CD14-positive monocyte (primary cell): ENCODE measurements around the gene WWOX. TPM values are rescaled to one million over a fixed set of nuclear protein-coding genes. Genes with fewer than 3 reads are reported as not detected.

ENCODE experiments used
- DNase-seq, 3 donors: peaks; one replicate each; pipeline ENCODE4 v3.0.0-alpha.2; 2011 to 2022
- H2AFZ ChIP-seq: 2 replicates; pipeline ENCODE4 v1.6.0; 2012; ENCODE audit warnings: mild to moderate bottlenecking, low read depth, low read length, inconsistent platforms; ENCODE audit not compliant: insufficient read depth, poor library complexity, severe bottlenecking
- H3K27ac ChIP-seq, 2 donors: 1 replicate in 1 of 2; 2 replicates in 1 of 2; pipeline ENCODE4 v1.5.1; 2012 to 2013; ENCODE audit warnings: low read length in 2 of 2, control low read depth in 1 of 2, inconsistent platforms in 1 of 2, low read depth in 1 of 2, mild to moderate bottlenecking in 1 of 2
- H3K27me3 ChIP-seq, 2 donors: one replicate each; pipeline versions ENCODE4 v1.6.0 to v1.6.1; 2011 to 2013; ENCODE audit warnings: low read length in 2 of 2; ENCODE audit not compliant: control insufficient read depth in 2 of 2, insufficient read depth in 2 of 2
- H3K36me3 ChIP-seq, 2 donors: replicated peaks in 1 of 2; 1 replicate in 1 of 2; 2 replicates in 1 of 2; pipeline versions ENCODE4 v1.5.1 to v1.6.1; 2012 to 2013; ENCODE audit warnings: low read length in 2 of 2, control low read depth in 1 of 2, inconsistent platforms in 1 of 2, mild to moderate bottlenecking in 1 of 2; ENCODE audit not compliant: insufficient read depth in 2 of 2, control insufficient read depth in 1 of 2
- H3K4me1 ChIP-seq, 2 donors: 1 replicate in 1 of 2; 2 replicates in 1 of 2; pipeline versions ENCODE4 v1.5.1 to v1.6.1; 2012 to 2013; ENCODE audit warnings: low read length in 2 of 2, control low read depth in 1 of 2, inconsistent platforms in 1 of 2, mild to moderate bottlenecking in 1 of 2, moderate library complexity in 1 of 2; ENCODE audit not compliant: insufficient read depth in 2 of 2, control insufficient read depth in 1 of 2
- H3K4me2 ChIP-seq: replicated peaks from 2 replicates; pipeline ENCODE3; 2012; ENCODE audit warnings: low read length, moderate library complexity, mild to moderate bottlenecking; ENCODE audit not compliant: poor library complexity, severe bottlenecking; ENCODE audit errors: extremely low read depth
- H3K4me3 ChIP-seq, 3 experiments: fragments of 200-600 bp in 1 of 3; sonication (generic) in 1 of 3; replicated peaks in 1 of 3; 1 replicate in 2 of 3; 2 replicates in 1 of 3; pipeline ENCODE4 v1.5.1; 2011 to 2013; ENCODE audit warnings: low read length in 3 of 3, mild to moderate bottlenecking in 3 of 3, control low read depth in 2 of 3, low read depth in 2 of 3, inconsistent platforms in 1 of 3, moderate library complexity in 1 of 3
- H3K79me2 ChIP-seq: 2 replicates; pipeline ENCODE4 v1.6.0; 2012; ENCODE audit warnings: mild to moderate bottlenecking, control low read depth, inconsistent platforms, low read length, moderate library complexity; ENCODE audit not compliant: insufficient read depth
- H3K9ac ChIP-seq: 2 replicates; pipeline ENCODE4 v1.6.0; 2017; ENCODE audit warnings: low read length, mild to moderate bottlenecking; ENCODE audit not compliant: insufficient read depth, poor library complexity, severe bottlenecking
- H3K9me3 ChIP-seq, 2 donors: replicated peaks in 1 of 2; 1 replicate in 1 of 2; 2 replicates in 1 of 2; pipeline versions ENCODE4 v1.5.1 to v1.6.1; 2012 to 2013; ENCODE audit warnings: low read length in 2 of 2, control low read depth in 1 of 2; ENCODE audit not compliant: control insufficient read depth in 1 of 2, insufficient read depth in 1 of 2
- H4K20me1 ChIP-seq: 2 replicates; pipeline ENCODE4 v1.6.0; 2012; ENCODE audit warnings: mild to moderate bottlenecking, low read length, control low read depth, moderate library complexity; ENCODE audit not compliant: insufficient read depth
- H3K27ac Mint-ChIP-seq, 7 donors: one replicate each; pipeline ENCODE4 v1.8.0; 2020; ENCODE audit warnings: mild to moderate bottlenecking in 7 of 7, mixed read lengths in 7 of 7, moderate library complexity in 6 of 7, inconsistent platforms in 2 of 7
- H3K27me3 Mint-ChIP-seq, 3 donors: one replicate each; pipeline ENCODE4 v1.8.0; 2021 to 2022; ENCODE audit warnings: low read depth in 3 of 3, mild to moderate bottlenecking in 3 of 3, mixed read lengths in 3 of 3, moderate library complexity in 3 of 3, inconsistent platforms in 1 of 3
- H3K36me3 Mint-ChIP-seq, 2 donors: one replicate each; pipeline ENCODE4 v1.8.0; 2020; ENCODE audit warnings: mixed read lengths in 2 of 2, inconsistent platforms in 1 of 2, mild to moderate bottlenecking in 1 of 2
- H3K4me1 Mint-ChIP-seq: one replicate; pipeline ENCODE4 v1.8.0; 2020; ENCODE audit warnings: mild to moderate bottlenecking, mixed read lengths
- H3K4me3 Mint-ChIP-seq, 2 donors: one replicate each; pipeline ENCODE4 v1.8.0; 2020; ENCODE audit warnings: mild to moderate bottlenecking in 2 of 2, mixed read lengths in 2 of 2, moderate library complexity in 1 of 2
- H3K9me3 Mint-ChIP-seq, 7 donors: one replicate each; pipeline ENCODE4 v1.8.0; 2020 to 2022; ENCODE audit warnings: mixed read lengths in 7 of 7, mild to moderate bottlenecking in 6 of 7, moderate library complexity in 6 of 7, inconsistent platforms in 2 of 7
- WGBS: methylation state at CpG from one replicate; pipeline ENCODE4 v1.1.5; 2013; ENCODE audit warnings: missing lambda C conversion rate; ENCODE audit not compliant: insufficient coverage; 5-methylcytosine and 5-hydroxymethylcytosine counted together
- intact Hi-C, 2 donors: fragments of 100-400 bp; cut with micrococcal nuclease; formaldehyde crosslinking; loops; one replicate each; pipeline versions ENCODE4 v1.15.0 to v1.15.1; 2023
- polyA plus RNA-seq, 3 donors: library from polyadenylated mRNA; depleted of rRNA in 1 of 3; unstranded in 2 of 3; stranded (reverse) in 1 of 3; fragments of 300-500 nt in 2 of 3; fragments of >200 nt in 1 of 3; fragmentation: Illumina TruSeq in 2 of 3; gene quantifications; 1 replicate in 2 of 3; 2 replicates in 1 of 3; pipeline ENCODE4 v1.2.3, GENCODE V29; 2012 to 2021
- TF ChIP-seq, protein P1 (sequence below): fragments of 200-600 bp; IDR thresholded peaks from one replicate; pipeline ENCODE4 v1.8.0; 2022; ENCODE audit warnings: antibody characterized with exemption, mild to moderate bottlenecking

WWOX gene
- polyA plus RNA-seq, 3 donors: 4.0 to 7.0 (median 6.3) TPM

DNA sequence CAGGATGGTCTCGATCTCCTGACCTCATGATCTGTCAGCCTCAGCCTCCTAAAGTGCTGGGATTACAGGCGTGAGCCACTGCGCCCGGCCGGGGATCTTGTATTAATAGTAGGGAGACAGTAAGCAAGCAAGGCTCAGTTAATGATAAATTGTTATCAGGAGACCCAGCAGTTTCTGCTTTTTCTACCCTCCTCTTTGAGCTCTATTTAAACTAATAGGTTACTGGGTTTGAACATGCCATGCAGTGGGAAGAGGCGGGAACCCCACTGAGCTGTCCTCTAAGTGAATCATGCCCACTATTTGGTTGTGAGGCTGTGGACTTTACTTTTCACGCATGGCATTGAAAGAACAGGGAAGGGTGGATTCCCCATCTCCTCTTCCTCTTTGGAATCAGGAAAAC is 223.9 kb downstream of the WWOX start:
- no peak overlapping the region for H3K4me3 Mint-ChIP-seq

DNA sequence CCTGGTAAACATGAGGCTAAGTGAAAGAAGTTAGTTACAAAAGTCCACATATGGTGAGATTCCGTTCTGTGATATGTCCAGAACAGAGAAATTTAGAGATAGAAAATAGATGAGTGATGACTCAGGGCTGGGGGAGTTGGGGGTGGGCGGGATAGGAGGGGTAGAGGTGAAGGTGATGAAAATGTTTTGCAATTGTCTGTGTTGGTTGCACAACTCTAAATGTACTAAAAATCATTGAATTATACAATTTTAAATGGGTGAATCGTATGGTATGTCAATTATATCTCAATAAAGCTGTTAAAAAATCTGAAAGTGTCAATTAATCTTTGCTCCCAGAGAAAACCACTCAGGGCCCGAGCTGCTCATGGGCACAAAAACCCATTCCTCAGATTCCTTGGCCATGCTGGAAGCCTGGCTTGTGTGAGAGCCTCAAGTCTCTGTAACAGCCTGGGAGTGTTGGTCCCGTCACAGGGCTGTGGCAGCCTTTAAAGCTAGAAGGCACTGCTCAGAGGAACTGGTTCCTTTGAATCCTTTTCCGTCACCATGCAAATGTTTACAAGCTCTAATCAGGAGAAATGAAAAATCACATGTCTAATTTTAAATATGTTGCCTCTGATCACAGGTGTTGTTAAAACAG is 225.3 kb downstream of the WWOX start:
- Mint-ChIP-seq H3K4me1 (no peaks in the 10 kb centered on the region), H3K27ac (no peak overlapping the region)

More for the DNA sequence above, 223.9 kb downstream of the WWOX start:
- no peak overlapping the region for H3K9ac ChIP-seq
- no peaks in the 10 kb centered on the region for H3K9me3 ChIP-seq
- Mint-ChIP-seq H3K27ac (no peak overlapping the region), H3K27me3 (no peaks in the 10 kb centered on the region), H3K36me3 (no peaks in the 10 kb centered on the region), H3K9me3 (peaks cover 0 to 2% (median 0%) of the 10 kb centered on the region in 7 donors), H3K4me1 (no peaks in the 10 kb centered on the region)
- H3K36me3 ChIP-seq: no peaks in the 10 kb centered on the region
- no peak for DNase-seq
- H2AFZ ChIP-seq: no peak overlapping the region
- no CpG with 5 or more reads among the region's 7 CpGs for WGBS
- TF ChIP-seq, protein P1, sequence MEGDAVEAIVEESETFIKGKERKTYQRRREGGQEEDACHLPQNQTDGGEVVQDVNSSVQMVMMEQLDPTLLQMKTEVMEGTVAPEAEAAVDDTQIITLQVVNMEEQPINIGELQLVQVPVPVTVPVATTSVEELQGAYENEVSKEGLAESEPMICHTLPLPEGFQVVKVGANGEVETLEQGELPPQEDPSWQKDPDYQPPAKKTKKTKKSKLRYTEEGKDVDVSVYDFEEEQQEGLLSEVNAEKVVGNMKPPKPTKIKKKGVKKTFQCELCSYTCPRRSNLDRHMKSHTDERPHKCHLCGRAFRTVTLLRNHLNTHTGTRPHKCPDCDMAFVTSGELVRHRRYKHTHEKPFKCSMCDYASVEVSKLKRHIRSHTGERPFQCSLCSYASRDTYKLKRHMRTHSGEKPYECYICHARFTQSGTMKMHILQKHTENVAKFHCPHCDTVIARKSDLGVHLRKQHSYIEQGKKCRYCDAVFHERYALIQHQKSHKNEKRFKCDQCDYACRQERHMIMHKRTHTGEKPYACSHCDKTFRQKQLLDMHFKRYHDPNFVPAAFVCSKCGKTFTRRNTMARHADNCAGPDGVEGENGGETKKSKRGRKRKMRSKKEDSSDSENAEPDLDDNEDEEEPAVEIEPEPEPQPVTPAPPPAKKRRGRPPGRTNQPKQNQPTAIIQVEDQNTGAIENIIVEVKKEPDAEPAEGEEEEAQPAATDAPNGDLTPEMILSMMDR: no peak
- no peak overlapping the region for H3K27ac ChIP-seq
- no peaks in the 10 kb centered on the region for H3K4me1 ChIP-seq
- no peak overlapping the region for H3K4me2 ChIP-seq
- intact Hi-C loops: no loop called here
- no peaks in the 10 kb centered on the region for H3K79me2 ChIP-seq
- no peaks in the 10 kb centered on the region for H4K20me1 ChIP-seq
- H3K4me3 ChIP-seq: no peak overlapping the region
- H3K27me3 ChIP-seq: no peaks in the 10 kb centered on the region

More for the DNA sequence above, 225.3 kb downstream of the WWOX start:
- H3K4me2 ChIP-seq: no peak overlapping the region
- TF ChIP-seq, protein P1: no peak
- H3K79me2 ChIP-seq: no peaks in the 10 kb centered on the region
- Mint-ChIP-seq H3K9me3 (no peaks in the 10 kb centered on the region), H3K36me3 (no peaks in the 10 kb centered on the region), H3K27me3 (no peaks in the 10 kb centered on the region), H3K4me3 (no peak overlapping the region)
- no peaks in the 10 kb centered on the region for H3K9me3 ChIP-seq
- intact Hi-C loops: no loop called here
- no peak overlapping the region for H3K9ac ChIP-seq
- no peak overlapping the region for H3K27ac ChIP-seq
- no peak overlapping the region for H2AFZ ChIP-seq
- H3K4me1 ChIP-seq: no peaks in the 10 kb centered on the region
- H3K27me3 ChIP-seq: no peaks in the 10 kb centered on the region
- H3K4me3 ChIP-seq: no peak overlapping the region
- 74% methylated on average over 3 of the region's 6 CpGs for whole genome bisulfite sequencing
- H4K20me1 ChIP-seq: no peaks in the 10 kb centered on the region
- no peaks in the 10 kb centered on the region for H3K36me3 ChIP-seq
- DNase-seq: no peak
